Measurements from ENCODE around the gene TP53INP2.

GRCh38 chr20:34720266-34720665, 16.1 kb downstream of the TP53INP2 start:
- no peak for TF ChIP-seq POLR2AphosphoS5 (IDR thresholded peaks at IDR 0.05; ENCODE audit: insufficient read depth, low read depth, low read length)
- no peak for TF ChIP-seq CTCF (IDR thresholded peaks at IDR 0.05; ENCODE audit: extremely low read depth in 1 of 2, insufficient read depth in 1 of 2, low read depth in 1 of 2, low read length in 2 of 2)
- TF ChIP-seq POLR2A (IDR thresholded peaks at IDR 0.05; ENCODE audit: low read depth, low read length) = no peak
- no peak for TF ChIP-seq MYC (IDR thresholded peaks at IDR 0.05; ENCODE audit: low read depth, low read length)
- no peak for TF ChIP-seq EZH2 (IDR thresholded peaks at IDR 0.05; ENCODE audit: borderline replicate concordance, low read depth, low read length, severe bottlenecking)
- TF ChIP-seq MAX (IDR thresholded peaks at IDR 0.05; ENCODE audit: insufficient read depth, insufficient read length) = no peak
